ENCODE data around the gene KCNN3.

- TF ChIP-seq, protein P1, sequence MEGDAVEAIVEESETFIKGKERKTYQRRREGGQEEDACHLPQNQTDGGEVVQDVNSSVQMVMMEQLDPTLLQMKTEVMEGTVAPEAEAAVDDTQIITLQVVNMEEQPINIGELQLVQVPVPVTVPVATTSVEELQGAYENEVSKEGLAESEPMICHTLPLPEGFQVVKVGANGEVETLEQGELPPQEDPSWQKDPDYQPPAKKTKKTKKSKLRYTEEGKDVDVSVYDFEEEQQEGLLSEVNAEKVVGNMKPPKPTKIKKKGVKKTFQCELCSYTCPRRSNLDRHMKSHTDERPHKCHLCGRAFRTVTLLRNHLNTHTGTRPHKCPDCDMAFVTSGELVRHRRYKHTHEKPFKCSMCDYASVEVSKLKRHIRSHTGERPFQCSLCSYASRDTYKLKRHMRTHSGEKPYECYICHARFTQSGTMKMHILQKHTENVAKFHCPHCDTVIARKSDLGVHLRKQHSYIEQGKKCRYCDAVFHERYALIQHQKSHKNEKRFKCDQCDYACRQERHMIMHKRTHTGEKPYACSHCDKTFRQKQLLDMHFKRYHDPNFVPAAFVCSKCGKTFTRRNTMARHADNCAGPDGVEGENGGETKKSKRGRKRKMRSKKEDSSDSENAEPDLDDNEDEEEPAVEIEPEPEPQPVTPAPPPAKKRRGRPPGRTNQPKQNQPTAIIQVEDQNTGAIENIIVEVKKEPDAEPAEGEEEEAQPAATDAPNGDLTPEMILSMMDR (conservative IDR thresholded peaks at IDR 0.05; ENCODE audit: low read depth, low read length), result no peak
- TF ChIP-seq EZH2phosphoT487 (IDR thresholded peaks at IDR 0.05; ENCODE audit: borderline replicate concordance, low read length) (no peak), EZH2 (IDR thresholded peaks at IDR 0.05; ENCODE audit: low read length, unreplicated experiment) (no peak)
Observed at GRCh38 chr1:154796303-154796892, 73.7 kb downstream of the KCNN3 start.
